WTC11 (cell line): ENCODE results near the gene CADM2. TPM values are rescaled to one million over a fixed set of nuclear protein-coding genes. Genes with fewer than 3 reads are reported as not detected.

Experiments used
- ATAC-seq: fragments of 200-7000 bp; cut with Tn5 transposase; 2 replicates; pipeline ENCODE4 v1.10.0; 2021; ENCODE audit warnings: mild to moderate bottlenecking, moderate library complexity
- CTCF ChIA-PET: fragments of 300-600 bp; sonication (Branson Sonifier 250); formaldehyde crosslinking; loops from one replicate; lab custom pipeline; 2021; ENCODE audit warnings: antibody characterized with exemption; lab: Charles Lee
- POLR2A ChIA-PET: fragments of 350-600 bp; sonication (Branson Sonifier 250); formaldehyde crosslinking; loops from one replicate; lab custom pipeline; 2021; ENCODE audit warnings: antibody characterized with exemption; lab: Charles Lee
- DNase-seq: peaks from one replicate; pipeline ENCODE4 v3.0.0; 2021; ENCODE audit warnings: low spot score
- H3K27ac Mint-ChIP-seq: 2 replicates; pipeline ENCODE4 v1.8.0; 2021; ENCODE audit warnings: mixed read lengths
- H3K27me3 Mint-ChIP-seq: 2 replicates; pipeline ENCODE4 v1.8.0; 2021; ENCODE audit warnings: low read depth, mild to moderate bottlenecking, moderate library complexity, mixed read lengths
- H3K36me3 Mint-ChIP-seq: 2 replicates; pipeline ENCODE4 v1.8.0; 2021; ENCODE audit warnings: mixed read lengths
- H3K4me1 Mint-ChIP-seq: 2 replicates; pipeline ENCODE4 v1.8.0; 2022; ENCODE audit warnings: mixed read lengths
- H3K4me3 Mint-ChIP-seq: 2 replicates; pipeline ENCODE4 v1.8.0; 2021; ENCODE audit warnings: mild to moderate bottlenecking, moderate library complexity, mixed read lengths
- H3K9me3 Mint-ChIP-seq: 2 replicates; pipeline ENCODE4 v1.8.0; 2021; ENCODE audit warnings: mixed read lengths
- ESRRA ChIP-seq: sonication (generic); formaldehyde crosslinking; IDR thresholded peaks from 2 replicates; pipeline ENCODE4 v1.8.1; 2022; ENCODE audit warnings: mild to moderate bottlenecking, missing genetic modification reagents, borderline replicate concordance
- GABPB1 ChIP-seq: sonication (generic); formaldehyde crosslinking; IDR thresholded peaks from 2 replicates; pipeline ENCODE4 v1.8.1; 2023; ENCODE audit warnings: mild to moderate bottlenecking, missing genetic modification reagents
- JAZF1 ChIP-seq: fragments of 250-450 bp; sonication (Bioruptor Pico); IDR thresholded peaks from 2 replicates; pipeline ENCODE4 v1.9.0; 2021; ENCODE audit warnings: moderate library complexity, mild to moderate bottlenecking, inconsistent platforms
- MXD4 ChIP-seq: fragments of 250-450 bp; sonication (Bioruptor Pico); IDR thresholded peaks from 2 replicates; pipeline ENCODE4 v1.8.0; 2021; ENCODE audit warnings: mild to moderate bottlenecking, moderate library complexity, borderline replicate concordance
- NFE2L1 ChIP-seq: sonication (generic); formaldehyde crosslinking; IDR thresholded peaks from 2 replicates; pipeline ENCODE4 v1.8.1; 2023; ENCODE audit warnings: missing genetic modification reagents
- OVOL2 ChIP-seq: fragments of 250-450 bp; sonication (Bioruptor Pico); IDR thresholded peaks from 2 replicates; pipeline ENCODE4 v1.9.0; 2021; ENCODE audit warnings: mild to moderate bottlenecking, borderline replicate concordance
- PRRX2 ChIP-seq: fragments of 250-450 bp; sonication (Bioruptor Pico); IDR thresholded peaks from 2 replicates; pipeline ENCODE4 v1.8.0; 2021; ENCODE audit warnings: mild to moderate bottlenecking
- RORB ChIP-seq: fragments of 250-450 bp; sonication (Bioruptor Pico); IDR thresholded peaks from 2 replicates; pipeline ENCODE4 v1.9.0; 2021; ENCODE audit warnings: mild to moderate bottlenecking
- ZBTB21 ChIP-seq: sonication (generic); formaldehyde crosslinking; IDR thresholded peaks from 2 replicates; pipeline ENCODE4 v1.8.1; 2023; ENCODE audit warnings: mild to moderate bottlenecking, missing genetic modification reagents, borderline replicate concordance
- ZNF138 ChIP-seq: sonication (generic); formaldehyde crosslinking; conservative IDR thresholded peaks from 2 replicates; pipeline ENCODE4 v1.8.1; 2022; ENCODE audit warnings: mild to moderate bottlenecking, moderate library complexity, missing genetic modification reagents
- ZNF263 ChIP-seq: sonication (generic); formaldehyde crosslinking; IDR thresholded peaks from 2 replicates; pipeline ENCODE4 v1.8.1; 2022; ENCODE audit warnings: low read depth, mild to moderate bottlenecking, moderate library complexity, missing genetic modification reagents
- ZNF416 ChIP-seq: fragments of 250-450 bp; sonication (Bioruptor Pico); IDR thresholded peaks from 2 replicates; pipeline ENCODE4 v1.9.0; 2021; ENCODE audit warnings: mild to moderate bottlenecking, inconsistent platforms
- total RNA-seq: library from RNA; stranded (reverse); gene quantifications from 3 replicates; pipeline ENCODE4 v1.2.3, GENCODE V29; 2021
- TF ChIP-seq, protein P1 (sequence below): sonication (generic); formaldehyde crosslinking; conservative IDR thresholded peaks from 2 replicates; pipeline ENCODE4 v1.8.1; 2022; ENCODE audit warnings: mild to moderate bottlenecking, missing genetic modification reagents
- TF ChIP-seq, protein P2 (sequence below): sonication (generic); formaldehyde crosslinking; IDR thresholded peaks from 2 replicates; pipeline ENCODE4 v1.8.1; 2022; ENCODE audit warnings: missing genetic modification reagents, borderline replicate concordance
- TF ChIP-seq, protein P3 (sequence below): sonication (generic); formaldehyde crosslinking; conservative IDR thresholded peaks from 2 replicates; pipeline ENCODE4 v1.8.1; 2023; ENCODE audit warnings: mild to moderate bottlenecking, low read depth, missing genetic modification reagents, moderate library complexity
- TF ChIP-seq, protein P4 (sequence below): sonication (generic); formaldehyde crosslinking; IDR thresholded peaks from 2 replicates; pipeline ENCODE4 v1.8.0; 2022; ENCODE audit warnings: mild to moderate bottlenecking, missing genetic modification reagents
- TF ChIP-seq, protein P5 (sequence below): fragments of 250-450 bp; sonication (Bioruptor Pico); IDR thresholded peaks from 2 replicates; pipeline ENCODE4 v1.8.0; 2021; ENCODE audit warnings: mild to moderate bottlenecking
- TF ChIP-seq, protein P6 (sequence below): sonication (generic); formaldehyde crosslinking; IDR thresholded peaks from 2 replicates; pipeline ENCODE4 v1.8.0; 2023; ENCODE audit warnings: missing genetic modification reagents, mild to moderate bottlenecking, borderline replicate concordance

Gene CADM2
- total RNA-seq, 1 experiment from 2014 or later, result 18.8 TPM

DNA sequence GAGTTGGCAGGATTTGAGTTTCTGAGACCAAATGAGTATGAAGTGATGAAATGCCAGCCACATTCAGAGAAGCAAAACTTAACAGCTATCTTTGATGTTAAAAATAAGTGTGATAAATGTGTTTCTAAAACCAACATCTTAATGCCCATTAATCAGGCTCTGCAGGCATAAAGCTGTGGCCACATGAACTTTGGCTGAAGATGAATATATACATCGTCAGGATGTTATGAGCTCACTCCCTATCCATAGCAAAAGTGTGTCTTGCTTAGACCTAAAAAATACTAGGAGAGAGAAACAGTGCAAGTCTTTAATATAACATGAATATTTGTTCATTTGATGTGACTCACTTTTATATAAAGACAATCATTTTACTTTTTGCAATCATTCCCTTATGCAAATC is 218.0 kb downstream of the CADM2 start:
- H3K27me3 Mint-ChIP-seq, result no peaks in the 10 kb centered on the region
- no peak overlapping the region for H3K27ac Mint-ChIP-seq
- TF ChIP-seq, protein P1, sequence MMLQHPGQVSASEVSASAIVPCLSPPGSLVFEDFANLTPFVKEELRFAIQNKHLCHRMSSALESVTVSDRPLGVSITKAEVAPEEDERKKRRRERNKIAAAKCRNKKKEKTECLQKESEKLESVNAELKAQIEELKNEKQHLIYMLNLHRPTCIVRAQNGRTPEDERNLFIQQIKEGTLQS (CRISPR knock-in tag), result no peak
- TF ChIP-seq ZNF263, result no peak
- no peaks in the 10 kb centered on the region for H3K9me3 Mint-ChIP-seq
- no peaks in the 10 kb centered on the region for H3K4me1 Mint-ChIP-seq
- H3K36me3 Mint-ChIP-seq, result no peaks in the 10 kb centered on the region
- ChIA-PET CTCF (no interaction called here), POLR2A (no interaction called here)
- H3K4me3 Mint-ChIP-seq, result no peak overlapping the region
- DNase-seq (no peak), ATAC-seq (no peak)

DNA sequence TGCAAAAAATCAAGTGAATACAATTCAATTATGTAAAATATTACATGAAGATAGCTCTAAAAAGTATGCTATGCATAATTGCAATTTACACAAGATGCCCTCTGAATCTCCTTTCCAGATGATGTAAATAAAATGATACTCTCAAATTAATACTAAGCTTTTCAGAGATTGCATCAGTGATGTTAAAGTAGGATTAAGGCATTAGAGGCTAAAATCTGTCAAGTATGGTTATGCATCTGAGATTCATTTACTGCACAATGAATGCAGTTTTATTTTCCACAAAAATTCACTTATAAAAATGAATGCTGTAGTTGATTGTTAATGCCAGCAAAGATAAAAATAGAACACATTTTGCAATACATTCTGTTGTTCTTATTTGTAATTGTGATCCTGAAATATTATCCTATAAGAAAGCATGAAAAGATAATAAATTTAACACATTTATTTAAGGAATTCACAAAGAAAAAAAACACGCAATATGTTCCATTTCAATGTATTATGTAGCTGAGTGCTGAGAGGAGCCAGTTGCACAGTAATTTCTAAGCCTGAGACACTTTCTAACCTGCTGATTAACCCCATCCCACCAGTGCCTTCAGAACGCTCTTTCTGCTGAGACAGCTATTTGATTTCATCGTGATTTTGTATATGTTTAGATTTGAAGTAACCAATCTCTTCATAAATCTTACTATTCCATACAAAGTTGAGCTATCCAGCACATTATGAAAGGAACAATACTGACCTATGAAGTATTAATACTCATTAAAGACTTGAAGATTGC is 224.4 kb downstream of the CADM2 start:
- no peak overlapping the region for H3K27ac Mint-ChIP-seq
- H3K36me3 Mint-ChIP-seq, result no peaks in the 10 kb centered on the region
- no peak for TF ChIP-seq ZNF138
- no peak for TF ChIP-seq OVOL2 (CRISPR knock-in tag)
- TF ChIP-seq ESRRA (CRISPR knock-in tag), result no peak
- no peak for TF ChIP-seq MXD4 (CRISPR knock-in tag)
- no peak for TF ChIP-seq RORB
- TF ChIP-seq, protein P2, sequence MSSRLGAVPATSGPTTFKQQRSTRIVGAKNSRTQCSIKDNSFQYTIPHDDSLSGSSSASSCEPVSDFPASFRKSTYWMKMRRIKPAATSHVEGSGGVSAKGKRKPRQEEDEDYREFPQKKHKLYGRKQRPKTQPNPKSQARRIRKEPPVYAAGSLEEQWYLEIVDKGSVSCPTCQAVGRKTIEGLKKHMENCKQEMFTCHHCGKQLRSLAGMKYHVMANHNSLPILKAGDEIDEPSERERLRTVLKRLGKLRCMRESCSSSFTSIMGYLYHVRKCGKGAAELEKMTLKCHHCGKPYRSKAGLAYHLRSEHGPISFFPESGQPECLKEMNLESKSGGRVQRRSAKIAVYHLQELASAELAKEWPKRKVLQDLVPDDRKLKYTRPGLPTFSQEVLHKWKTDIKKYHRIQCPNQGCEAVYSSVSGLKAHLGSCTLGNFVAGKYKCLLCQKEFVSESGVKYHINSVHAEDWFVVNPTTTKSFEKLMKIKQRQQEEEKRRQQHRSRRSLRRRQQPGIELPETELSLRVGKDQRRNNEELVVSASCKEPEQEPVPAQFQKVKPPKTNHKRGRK (CRISPR knock-in tag), result no peak
- POLR2A ChIA-PET, result no interaction called here
- no peak for ATAC-seq
- no peaks in the 10 kb centered on the region for H3K4me1 Mint-ChIP-seq
- H3K27me3 Mint-ChIP-seq, result no peaks in the 10 kb centered on the region
- DNase-seq, result no peak
- no peak overlapping the region for H3K4me3 Mint-ChIP-seq
- CTCF ChIA-PET, result no interaction called here
- H3K9me3 Mint-ChIP-seq, result no peaks in the 10 kb centered on the region

DNA sequence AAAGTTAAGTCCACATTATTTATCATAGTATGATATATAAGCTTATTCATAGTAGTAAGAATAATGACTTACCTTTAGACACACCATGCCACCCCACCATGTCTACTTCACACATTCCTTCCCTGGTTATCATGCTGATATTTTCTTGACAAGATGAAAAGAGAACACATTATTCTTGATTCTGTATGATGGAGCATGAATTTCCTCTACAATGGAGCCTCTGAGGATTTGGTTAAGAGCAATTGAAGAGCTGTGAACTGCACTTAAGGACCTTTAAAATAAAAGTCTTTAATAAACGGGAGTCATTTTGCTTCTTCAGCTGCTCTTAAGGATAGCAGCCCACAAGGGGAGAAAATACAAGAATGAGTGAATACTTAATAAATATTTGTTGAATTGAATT is 226.7 kb downstream of the CADM2 start:
- Mint-ChIP-seq H3K36me3 (no peaks in the 10 kb centered on the region), H3K27ac (no peak overlapping the region), H3K4me1 (no peaks in the 10 kb centered on the region), H3K27me3 (no peaks in the 10 kb centered on the region), H3K9me3 (no peaks in the 10 kb centered on the region), H3K4me3 (no peak overlapping the region)
- no peak for DNase-seq
- ChIA-PET CTCF (no interaction called here), POLR2A (no interaction called here)
- TF ChIP-seq, protein P3, sequence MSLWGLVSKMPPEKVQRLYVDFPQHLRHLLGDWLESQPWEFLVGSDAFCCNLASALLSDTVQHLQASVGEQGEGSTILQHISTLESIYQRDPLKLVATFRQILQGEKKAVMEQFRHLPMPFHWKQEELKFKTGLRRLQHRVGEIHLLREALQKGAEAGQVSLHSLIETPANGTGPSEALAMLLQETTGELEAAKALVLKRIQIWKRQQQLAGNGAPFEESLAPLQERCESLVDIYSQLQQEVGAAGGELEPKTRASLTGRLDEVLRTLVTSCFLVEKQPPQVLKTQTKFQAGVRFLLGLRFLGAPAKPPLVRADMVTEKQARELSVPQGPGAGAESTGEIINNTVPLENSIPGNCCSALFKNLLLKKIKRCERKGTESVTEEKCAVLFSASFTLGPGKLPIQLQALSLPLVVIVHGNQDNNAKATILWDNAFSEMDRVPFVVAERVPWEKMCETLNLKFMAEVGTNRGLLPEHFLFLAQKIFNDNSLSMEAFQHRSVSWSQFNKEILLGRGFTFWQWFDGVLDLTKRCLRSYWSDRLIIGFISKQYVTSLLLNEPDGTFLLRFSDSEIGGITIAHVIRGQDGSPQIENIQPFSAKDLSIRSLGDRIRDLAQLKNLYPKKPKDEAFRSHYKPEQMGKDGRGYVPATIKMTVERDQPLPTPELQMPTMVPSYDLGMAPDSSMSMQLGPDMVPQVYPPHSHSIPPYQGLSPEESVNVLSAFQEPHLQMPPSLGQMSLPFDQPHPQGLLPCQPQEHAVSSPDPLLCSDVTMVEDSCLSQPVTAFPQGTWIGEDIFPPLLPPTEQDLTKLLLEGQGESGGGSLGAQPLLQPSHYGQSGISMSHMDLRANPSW, result no peak
- no peak for TF ChIP-seq PRRX2 (CRISPR knock-in tag)
- TF ChIP-seq, all 79 proteins: peak for 0
- ATAC-seq, result no peak

DNA sequence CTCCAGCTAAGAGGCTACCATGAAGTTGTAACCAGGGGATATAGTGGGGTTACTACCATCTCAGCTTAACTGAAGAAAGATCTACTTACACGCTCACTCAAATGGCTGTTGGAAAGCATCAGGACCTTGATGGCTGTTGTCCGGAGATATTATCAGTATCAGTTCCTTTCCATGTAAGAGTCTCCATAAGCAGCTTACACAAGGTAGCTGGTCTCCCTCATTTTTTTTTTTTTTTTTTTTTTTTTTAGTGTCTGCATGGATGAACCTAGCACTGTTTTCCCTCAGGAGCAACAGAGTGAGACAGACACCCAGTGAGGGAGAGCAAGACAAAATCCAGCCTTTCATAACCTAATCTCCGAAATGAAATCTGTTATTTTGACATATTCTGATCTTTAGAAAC is 230.9 kb downstream of the CADM2 start:
- no peaks in the 10 kb centered on the region for H3K27me3 Mint-ChIP-seq
- no peak overlapping the region for H3K27ac Mint-ChIP-seq
- ChIA-PET POLR2A (no interaction called here), CTCF (no interaction called here)
- ATAC-seq, result no peak
- H3K9me3 Mint-ChIP-seq, result no peaks in the 10 kb centered on the region
- no peak overlapping the region for H3K4me3 Mint-ChIP-seq
- H3K4me1 Mint-ChIP-seq, result no peaks in the 10 kb centered on the region
- no peak for DNase-seq
- H3K36me3 Mint-ChIP-seq, result no peaks in the 10 kb centered on the region
- TF ChIP-seq ZBTB21 (CRISPR knock-in tag) (no peak), JAZF1 (CRISPR knock-in tag) (no peak), GABPB1 (CRISPR knock-in tag) (no peak), NFE2L1 (CRISPR knock-in tag) (no peak), ESRRA (CRISPR knock-in tag) (no peak), ZNF416 (no peak)
- TF ChIP-seq, protein P4, sequence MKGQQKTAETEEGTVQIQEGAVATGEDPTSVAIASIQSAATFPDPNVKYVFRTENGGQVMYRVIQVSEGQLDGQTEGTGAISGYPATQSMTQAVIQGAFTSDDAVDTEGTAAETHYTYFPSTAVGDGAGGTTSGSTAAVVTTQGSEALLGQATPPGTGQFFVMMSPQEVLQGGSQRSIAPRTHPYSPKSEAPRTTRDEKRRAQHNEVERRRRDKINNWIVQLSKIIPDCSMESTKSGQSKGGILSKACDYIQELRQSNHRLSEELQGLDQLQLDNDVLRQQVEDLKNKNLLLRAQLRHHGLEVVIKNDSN, result no peak
- TF ChIP-seq, protein P5, sequence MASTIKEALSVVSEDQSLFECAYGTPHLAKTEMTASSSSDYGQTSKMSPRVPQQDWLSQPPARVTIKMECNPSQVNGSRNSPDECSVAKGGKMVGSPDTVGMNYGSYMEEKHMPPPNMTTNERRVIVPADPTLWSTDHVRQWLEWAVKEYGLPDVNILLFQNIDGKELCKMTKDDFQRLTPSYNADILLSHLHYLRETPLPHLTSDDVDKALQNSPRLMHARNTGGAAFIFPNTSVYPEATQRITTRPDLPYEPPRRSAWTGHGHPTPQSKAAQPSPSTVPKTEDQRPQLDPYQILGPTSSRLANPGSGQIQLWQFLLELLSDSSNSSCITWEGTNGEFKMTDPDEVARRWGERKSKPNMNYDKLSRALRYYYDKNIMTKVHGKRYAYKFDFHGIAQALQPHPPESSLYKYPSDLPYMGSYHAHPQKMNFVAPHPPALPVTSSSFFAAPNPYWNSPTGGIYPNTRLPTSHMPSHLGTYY (CRISPR knock-in tag), result no peak
- TF ChIP-seq, protein P6, sequence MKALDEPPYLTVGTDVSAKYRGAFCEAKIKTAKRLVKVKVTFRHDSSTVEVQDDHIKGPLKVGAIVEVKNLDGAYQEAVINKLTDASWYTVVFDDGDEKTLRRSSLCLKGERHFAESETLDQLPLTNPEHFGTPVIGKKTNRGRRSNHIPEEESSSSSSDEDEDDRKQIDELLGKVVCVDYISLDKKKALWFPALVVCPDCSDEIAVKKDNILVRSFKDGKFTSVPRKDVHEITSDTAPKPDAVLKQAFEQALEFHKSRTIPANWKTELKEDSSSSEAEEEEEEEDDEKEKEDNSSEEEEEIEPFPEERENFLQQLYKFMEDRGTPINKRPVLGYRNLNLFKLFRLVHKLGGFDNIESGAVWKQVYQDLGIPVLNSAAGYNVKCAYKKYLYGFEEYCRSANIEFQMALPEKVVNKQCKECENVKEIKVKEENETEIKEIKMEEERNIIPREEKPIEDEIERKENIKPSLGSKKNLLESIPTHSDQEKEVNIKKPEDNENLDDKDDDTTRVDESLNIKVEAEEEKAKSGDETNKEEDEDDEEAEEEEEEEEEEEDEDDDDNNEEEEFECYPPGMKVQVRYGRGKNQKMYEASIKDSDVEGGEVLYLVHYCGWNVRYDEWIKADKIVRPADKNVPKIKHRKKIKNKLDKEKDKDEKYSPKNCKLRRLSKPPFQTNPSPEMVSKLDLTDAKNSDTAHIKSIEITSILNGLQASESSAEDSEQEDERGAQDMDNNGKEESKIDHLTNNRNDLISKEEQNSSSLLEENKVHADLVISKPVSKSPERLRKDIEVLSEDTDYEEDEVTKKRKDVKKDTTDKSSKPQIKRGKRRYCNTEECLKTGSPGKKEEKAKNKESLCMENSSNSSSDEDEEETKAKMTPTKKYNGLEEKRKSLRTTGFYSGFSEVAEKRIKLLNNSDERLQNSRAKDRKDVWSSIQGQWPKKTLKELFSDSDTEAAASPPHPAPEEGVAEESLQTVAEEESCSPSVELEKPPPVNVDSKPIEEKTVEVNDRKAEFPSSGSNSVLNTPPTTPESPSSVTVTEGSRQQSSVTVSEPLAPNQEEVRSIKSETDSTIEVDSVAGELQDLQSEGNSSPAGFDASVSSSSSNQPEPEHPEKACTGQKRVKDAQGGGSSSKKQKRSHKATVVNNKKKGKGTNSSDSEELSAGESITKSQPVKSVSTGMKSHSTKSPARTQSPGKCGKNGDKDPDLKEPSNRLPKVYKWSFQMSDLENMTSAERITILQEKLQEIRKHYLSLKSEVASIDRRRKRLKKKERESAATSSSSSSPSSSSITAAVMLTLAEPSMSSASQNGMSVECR (CRISPR knock-in tag), result no peak
